Smooth muscle cell of the brain vasculature (primary cell): Measurements from ENCODE around the gene NOP56.

Experiments used
- DNase-seq: peaks from one replicate; pipeline ENCODE4 v3.0.0-alpha.2; 2012; ENCODE audit warnings: low read depth, low spot score

NOP56 gene, protein sequence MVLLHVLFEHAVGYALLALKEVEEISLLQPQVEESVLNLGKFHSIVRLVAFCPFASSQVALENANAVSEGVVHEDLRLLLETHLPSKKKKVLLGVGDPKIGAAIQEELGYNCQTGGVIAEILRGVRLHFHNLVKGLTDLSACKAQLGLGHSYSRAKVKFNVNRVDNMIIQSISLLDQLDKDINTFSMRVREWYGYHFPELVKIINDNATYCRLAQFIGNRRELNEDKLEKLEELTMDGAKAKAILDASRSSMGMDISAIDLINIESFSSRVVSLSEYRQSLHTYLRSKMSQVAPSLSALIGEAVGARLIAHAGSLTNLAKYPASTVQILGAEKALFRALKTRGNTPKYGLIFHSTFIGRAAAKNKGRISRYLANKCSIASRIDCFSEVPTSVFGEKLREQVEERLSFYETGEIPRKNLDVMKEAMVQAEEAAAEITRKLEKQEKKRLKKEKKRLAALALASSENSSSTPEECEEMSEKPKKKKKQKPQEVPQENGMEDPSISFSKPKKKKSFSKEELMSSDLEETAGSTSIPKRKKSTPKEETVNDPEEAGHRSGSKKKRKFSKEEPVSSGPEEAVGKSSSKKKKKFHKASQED

DNA sequence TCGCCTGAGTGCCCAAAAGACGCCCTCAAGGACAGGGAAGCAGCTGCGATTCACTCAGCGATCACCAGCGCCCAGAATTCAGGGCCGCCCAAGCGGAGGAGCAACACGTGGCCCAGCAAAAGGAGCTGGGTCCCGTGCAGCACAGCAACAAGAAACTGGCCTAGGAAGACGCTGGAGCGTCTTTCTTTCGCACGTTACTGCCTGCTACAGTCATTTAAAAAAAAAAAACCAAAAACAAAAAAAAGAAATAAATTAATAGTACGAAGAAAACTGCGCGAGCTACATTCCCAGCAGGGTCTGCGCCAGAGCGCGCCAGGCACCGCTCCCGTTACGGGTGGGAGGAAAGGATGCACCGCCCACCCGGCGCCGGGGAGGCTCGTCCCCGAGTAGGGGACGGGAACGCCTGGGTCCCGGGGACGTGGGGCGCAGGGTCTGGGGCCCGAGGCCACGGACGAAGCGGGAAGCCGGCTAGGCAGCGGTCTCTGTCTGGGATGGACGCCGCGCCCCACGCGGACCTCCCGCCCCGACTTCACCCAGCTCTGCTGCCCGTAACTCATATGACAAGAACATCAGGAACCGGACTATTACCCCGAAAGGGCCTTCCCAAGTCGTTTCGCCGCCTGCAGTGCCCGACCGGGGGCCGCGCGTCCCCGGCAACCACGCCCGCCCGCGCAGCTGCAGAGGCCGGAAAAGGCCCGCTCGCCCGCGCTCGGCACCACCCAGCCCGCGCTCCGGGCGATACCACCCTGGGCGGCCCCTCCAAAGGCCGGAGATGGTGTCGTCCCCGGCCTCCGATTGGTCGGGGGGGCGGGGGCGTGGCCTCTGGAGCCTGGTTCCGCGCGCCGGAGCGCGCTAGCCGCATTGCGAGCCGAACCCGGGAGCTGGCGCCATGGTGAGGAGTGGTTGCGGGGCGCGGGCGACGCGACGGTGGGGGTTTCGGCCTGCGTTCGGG is at the start of gene NOP56:
Gene NOP56 (plus strand): TSS at position 861 of the 952 bp plus-strand sequence. CDS start 29 bp downstream, at position 890.
- peak; percentile 64 for DNase-seq

DNA sequence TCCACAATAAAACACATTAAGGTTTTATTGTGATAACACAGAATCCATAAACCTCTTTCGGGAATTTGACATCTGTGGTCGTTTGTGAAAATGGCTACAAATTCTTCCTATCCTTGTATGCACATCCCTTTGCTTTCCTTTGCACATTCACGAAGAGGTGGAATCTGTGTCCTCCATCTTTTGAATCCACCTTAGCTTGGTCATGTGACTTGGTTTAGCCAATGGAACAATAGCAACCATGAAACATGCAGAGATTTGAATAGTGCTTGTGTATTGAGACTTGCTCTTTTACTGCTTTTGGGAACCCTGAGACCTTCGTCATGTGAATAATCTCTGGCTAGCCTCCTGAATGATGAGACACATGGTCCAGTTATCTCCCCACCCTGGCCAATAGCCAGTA is 49.7 kb upstream of the NOP56 start:
- no peak for DNase-seq

DNA sequence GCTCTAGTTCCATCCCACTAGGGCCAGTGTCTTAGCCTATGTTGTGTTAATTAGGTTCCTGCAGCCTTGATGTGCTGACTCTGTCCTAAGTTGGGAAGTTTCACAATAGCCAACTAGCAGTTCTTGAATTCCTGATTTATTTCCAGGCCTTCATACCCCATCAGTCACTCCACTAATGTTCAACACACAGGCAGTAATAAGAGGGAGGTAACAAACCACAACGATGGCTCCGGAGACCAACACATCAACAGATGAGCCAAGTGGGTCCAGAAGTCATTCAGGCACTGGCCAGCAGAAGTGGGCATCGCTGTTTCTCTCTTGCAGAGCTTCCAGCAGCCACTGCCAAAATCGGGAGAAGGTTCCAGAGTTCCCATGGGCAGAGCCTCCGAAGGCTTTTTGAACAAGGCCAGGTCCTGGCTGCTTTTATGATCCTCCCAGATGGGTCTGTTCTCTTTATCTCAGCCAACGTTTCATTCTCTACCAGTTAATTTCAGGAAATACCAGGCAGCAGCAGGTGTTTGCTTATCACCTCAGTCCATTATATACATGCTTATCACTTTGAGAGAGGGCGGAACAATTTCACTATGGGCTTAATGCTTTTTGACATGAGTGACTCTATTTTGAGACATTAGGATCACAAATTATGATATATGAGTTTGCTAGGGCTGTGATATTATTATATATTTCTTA is 48.5 kb upstream of the NOP56 start:
- no peak for DNase-seq

DNA sequence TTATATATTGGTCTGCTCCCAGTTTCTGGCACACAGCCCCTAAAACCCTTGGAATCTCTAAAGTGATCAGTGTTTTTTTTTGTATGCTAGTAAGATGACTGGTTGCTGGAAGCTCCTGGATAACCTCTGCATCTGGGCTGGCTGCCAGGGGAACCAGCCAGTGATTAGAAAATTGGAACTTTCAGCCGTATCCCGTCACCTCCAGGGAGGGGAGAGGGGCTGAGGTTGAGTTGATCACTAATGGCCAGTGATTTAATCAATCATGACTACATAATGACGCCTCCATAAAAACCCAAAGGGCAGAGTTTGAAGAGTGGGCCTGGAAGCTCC is 48.0 kb upstream of the NOP56 start:
- DNase-seq: no peak

DNA sequence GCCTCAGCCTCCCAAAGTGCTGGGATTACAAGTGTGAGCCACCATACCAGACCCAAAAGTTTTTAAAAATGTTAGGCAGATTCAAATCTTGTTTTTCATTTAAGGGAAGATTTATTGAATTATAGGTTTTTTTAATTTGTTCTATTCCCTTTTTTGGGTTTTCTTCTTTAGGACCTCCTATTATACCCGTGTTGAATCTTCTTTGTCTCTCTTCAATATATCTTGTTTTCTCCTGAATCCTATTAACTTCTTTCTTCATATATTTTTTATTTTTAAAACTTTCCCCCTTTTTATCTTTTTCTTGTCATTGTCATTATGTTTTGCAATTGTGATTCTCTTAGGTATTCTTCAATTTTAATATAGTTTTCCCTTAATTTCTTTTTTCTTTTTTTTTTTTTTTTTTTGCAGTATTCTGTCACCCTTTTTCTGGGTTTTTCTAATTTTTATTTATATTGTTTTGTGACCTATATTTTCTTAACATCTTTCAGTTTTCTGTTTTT is 45.9 kb upstream of the NOP56 start:
- no peak for DNase-seq

DNA sequence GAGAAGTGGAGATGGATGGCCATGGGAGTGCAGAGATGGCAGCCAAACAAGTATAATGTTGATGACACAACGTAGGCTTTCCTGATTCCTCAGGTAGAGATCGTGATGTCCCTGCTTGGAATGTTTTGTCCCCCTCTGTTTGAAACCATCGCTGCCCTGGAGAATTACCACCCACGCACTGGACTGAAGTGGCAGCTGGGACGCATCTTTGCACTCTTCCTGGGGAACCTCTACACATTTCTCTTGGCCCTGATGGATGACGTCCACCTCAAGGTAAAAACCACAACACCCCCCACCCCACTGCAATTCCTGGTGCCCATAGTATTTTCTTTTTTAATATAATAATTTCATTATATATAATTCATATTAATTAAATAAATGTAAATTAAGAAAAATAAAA is 42.1 kb upstream of the NOP56 start:
- no peak for DNase-seq

DNA sequence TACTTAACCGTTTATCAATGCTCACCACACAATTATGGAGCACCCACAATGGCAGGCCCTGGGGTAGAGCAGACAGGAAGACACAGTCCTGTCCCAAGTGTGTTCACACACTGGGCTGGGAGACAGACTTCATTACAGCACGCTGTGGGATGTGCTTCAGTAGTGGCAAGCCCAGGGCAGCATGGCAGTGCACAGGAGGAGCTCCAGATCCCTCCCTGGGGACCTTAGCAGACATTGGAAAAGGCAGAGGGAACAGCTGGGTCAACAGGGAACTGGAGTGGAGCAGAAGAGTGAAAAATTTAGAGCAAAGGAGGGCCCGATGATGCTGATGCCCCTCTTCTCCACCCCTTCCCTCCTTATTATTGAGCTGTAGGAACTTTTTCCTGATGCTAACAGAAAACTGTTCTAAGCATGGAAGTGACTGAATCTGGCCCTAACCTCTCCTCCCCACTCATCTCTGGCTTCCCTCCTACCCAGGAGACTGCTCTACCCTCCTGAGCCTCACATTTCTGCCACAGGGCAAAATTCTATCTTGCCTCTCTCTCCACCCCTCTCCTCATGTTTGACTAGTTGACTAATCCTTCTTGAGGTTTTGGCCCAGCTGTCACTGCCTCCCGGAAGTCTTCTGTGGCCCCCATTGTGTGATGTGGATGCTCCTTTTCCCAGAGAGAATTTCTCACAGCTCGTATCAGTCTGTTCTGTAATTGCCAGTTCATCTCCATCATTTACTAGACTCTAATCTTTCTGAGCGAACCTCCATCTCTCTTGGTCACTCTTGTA is 41.3 kb upstream of the NOP56 start:
- no peak for DNase-seq

DNA sequence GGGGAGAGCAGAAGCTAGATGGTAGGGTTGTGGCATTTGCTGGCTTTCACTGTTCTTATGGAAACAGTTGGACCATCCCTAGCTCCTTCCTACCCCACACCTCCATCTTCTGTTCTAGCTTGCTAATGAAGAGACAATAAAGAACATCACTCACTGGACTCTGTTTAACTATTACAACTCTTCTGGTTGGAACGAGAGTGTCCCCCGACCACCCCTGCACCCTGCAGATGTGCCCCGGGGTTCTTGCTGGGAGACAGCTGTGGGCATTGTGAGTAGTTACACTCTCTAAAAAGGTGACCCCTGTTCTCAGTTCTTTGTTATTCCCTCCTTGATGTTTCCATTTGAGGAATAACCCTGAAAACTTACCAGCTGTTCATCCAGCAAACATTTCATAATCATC is 40.4 kb upstream of the NOP56 start:
- DNase-seq: no peak

DNA sequence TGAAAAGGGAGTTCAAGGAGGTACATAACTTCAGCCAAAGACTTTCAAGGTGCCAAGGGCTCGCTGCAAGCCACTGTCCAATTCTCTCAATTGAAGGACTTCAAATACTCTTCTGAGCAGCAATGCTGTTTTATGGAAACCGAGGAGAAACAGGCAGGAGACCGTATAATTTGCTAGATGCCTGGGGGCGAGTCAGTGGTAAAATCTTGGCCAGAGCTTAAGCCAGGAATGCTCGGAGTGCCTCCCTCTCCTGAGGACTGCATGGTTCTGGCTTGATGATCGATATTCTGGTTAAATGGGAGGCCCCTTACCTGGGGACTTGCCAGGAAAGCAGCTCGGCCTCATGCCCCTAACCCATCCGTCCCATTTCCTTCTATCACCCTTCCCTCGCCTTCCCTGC is 35.8 kb upstream of the NOP56 start:
- DNase-seq: no peak

DNA sequence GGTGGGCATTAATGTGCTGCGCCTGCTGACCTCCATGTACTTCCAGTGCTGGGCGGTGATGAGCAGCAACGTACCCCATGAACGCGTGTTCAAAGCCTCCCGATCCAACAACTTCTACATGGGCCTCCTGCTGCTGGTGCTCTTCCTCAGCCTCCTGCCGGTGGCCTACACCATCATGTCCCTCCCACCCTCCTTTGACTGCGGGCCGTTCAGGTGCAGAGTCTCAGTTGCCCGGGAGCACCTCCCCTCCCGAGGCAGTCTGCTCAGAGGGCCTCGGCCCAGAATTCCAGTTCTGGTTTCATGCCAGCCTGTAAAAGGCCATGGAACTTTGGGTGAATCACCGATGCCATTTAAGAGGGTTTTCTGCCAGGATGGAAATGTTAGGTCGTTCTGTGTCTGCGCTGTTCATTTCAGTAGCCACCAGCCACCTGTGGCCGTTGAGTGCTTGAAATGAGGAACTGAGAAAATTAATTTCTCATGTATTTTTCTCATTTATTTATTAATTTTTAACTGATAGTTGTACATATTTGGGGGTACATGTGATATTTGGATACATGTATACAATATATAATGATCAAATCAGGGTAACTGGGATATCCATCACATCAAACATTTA is 35.2 kb upstream of the NOP56 start:
- no peak for DNase-seq

DNA sequence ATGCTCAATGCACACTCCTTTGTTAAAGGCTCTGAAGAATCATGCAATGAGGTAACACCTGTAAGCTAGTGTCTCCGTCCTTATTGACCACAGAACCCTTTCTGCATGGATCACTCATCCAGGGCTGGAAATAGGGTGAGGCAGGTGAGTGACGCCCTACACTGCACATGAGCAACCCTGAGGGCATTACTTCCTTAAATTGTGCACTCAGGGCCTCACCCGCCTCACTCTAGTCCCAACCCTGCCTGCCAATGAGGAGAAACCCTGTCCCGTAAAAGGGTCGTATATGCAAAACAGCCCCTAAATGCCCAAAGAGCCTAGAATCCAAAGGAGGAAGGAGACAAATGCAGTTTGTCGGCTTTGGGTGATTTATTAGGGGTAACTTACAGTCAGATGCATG is 33.6 kb upstream of the NOP56 start:
- DNase-seq: no peak

DNA sequence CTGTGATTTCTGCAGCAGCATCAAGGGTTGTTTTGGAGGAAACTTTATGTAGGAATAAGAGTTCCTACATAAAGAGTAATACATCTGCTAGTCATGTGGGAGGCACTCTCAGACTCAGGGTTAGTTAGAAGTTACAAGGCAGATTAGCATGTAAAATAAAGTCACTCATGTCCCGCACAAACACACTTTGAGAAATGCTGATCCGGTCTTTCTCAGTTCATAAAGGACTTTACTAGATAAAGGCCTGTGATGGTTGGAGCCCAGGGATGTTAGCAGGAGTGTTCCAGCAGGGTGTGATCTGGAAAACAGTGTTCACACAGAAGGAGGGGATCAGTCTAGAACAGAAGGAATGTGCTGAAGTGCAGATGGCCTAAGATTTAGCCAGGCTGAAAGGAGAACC is 33.1 kb upstream of the NOP56 start:
- DNase-seq: no peak

DNA sequence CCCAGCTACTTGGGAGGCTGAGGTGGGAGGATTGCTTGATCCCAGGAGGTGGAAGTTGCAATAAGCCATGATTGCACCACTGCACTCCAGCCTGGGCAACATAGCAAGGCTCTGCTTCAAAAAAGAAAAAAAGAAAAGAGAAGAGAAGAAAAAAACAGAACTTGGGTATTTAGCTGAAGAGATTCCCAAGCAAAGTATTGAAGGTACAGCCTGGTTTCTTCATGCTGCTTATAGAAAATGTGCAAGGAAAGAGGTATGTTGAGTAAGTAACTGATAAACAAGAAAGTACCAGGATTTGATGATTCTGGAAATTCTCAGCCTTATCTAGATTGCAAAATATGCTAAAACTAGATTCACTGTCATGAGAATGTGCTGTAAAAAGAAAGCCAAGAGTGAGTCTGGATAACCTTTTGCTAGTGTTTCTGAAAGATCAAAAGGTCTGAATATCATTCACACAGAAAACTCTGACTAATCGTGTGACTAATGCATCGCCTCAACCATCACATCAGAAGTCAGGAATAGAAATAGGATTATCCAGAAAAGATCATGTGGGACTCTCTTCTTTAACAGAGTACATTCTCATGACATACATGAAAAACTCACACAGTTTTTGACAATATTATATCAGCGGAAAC is 32.4 kb upstream of the NOP56 start:
- DNase-seq: no peak

DNA sequence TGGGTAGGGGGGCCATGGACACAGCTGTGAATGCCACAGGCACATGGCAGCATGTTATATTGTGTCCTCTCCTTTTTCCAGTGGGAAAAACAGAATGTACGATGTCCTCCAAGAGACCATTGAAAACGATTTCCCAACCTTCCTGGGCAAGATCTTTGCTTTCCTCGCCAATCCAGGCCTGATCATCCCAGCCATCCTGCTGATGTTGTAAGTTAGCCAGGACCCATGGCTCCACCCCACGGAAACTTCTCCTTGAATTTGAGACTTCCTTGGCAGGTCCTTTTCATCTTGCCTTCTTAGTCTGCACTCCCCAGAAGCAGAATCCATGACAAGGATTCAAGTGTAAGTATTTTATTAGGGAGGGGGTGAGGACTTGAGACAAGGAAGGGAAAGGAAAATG is 28.2 kb upstream of the NOP56 start:
- no peak for DNase-seq

DNA sequence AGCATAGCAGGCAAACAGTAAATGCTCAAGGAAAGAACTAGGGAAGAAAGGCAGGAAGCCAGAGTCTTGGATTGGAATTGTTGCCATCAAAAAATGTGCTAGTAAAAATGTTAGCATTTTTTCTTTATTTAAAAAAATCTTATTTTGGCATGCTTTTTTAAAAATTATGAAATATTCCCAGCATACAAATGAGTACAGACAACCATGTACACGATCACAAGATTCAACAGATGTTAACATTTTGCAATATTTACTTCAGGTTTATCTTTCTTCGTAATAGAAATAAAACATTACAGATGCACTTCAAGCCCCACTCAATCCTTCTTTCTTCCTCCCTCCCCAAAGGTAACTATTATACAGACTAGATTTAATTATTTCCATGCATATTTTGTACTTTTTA is 27.4 kb upstream of the NOP56 start:
- no peak for DNase-seq

DNA sequence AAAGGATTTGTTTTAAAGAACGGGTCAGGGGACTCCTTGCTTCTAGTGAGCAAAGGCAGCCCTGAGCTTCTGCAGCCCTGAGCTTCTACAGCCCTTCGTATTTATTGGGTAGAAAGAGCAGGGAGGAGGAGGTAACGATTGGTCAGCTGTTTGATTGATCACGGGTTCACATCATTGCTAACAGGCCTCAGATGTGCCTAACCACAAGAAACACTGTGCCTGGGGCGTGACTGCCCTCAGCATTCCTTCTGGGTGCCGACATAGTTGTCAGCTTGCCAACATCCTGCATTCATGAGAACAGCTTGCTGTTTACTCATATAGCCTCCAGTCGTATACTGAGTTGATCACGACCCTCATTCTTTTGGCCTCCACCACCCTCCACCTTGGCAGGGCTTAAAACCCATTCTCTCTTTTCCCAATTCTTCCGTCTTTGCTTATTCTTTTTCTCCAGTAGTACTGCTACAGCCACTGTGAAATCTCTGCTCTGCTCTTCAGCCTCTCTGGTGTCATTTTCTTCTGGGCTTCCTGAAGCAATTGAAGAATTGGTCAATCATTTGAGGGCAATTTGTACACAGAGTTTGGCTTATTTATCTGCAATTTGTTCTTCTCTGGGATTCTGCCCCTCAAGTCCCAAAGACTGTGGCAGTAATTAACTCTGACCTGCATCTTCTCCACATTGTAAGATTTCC is 25.4 kb upstream of the NOP56 start:
- DNase-seq: no peak

DNA sequence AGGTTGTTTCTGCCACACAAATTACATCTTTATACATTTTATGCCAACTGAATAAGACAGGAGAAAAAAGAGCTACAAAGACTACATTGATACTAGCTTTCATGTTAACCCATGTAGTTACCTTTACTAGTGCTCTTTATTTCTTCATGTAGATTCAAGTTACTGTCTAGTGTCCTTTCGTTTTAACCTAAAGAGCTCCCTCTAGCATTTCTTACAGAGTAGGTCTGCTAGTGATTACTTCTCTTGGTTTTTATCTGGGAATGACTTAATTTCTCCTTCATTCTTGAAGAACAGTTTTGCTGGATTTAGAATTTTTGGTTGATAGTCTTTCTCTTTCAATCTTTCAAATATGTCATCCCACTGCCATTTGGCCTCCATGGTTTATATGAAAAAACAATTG is 21.2 kb upstream of the NOP56 start:
- no peak for DNase-seq

DNA sequence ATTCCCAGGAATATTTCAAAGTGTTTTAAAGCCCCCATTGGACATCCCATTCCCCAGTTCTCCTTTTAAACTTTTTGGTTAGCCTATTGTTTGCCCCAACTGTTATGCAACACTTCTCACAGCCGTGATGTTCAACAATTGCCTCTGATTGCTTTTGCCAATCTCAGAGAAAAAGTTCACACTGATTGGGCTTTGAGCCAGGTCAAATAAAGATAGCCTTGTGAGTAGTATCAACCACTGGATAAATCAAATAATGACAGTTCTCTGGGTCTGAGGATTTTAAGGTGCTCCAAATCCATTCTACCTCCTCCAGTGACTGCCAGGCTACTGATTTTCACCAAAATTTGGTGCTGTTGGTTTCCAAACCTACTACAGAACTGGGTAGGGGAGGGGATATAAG is 19.1 kb upstream of the NOP56 start:
- no peak for DNase-seq

DNA sequence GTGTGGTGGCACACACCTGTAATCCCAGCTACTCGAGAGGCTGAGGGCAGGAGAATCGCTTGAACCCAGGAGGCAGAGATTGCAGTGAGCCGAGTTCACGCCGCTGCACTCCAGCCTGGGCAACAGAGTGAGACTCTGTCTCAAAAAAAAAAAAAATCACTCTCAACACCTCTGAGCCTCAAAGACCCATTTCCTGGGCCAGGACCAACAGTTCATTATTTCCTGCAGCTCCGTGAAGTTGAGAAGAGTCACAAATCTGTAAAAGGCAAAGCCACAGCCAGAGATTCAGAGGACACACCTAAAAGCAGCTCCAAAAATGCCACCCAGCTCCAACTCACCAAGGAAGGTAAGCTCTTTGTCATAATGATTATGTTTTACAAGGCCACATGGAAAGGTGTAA is 15.2 kb upstream of the NOP56 start:
- DNase-seq: no peak
